K562 (cell line): Measurements from ENCODE around the gene IL4I1. TPM values are rescaled to one million over a fixed set of nuclear protein-coding genes. Genes with fewer than 3 reads are reported as not detected.
A peak's percentile ranks its signal among the peaks of the same experiment; 100 is the strongest.

Source experiments
- ARID2 ChIP-seq: fragments of 450-650 bp; IDR thresholded peaks from 2 replicates; pipeline ENCODE4 v1.6.1; 2017; ENCODE audit warnings: antibody characterized with exemption, mild to moderate bottlenecking
- ESRRB ChIP-seq: fragments of 250-450 bp; sonication (Bioruptor Pico); IDR thresholded peaks from 2 replicates; pipeline ENCODE4 v1.5.0; 2020; ENCODE audit warnings: mild to moderate bottlenecking, moderate library complexity, borderline replicate concordance
- KLF1 ChIP-seq: fragments of 450-650 bp; IDR thresholded peaks from 2 replicates; pipeline ENCODE4 v1.6.1; 2016; ENCODE audit warnings: missing genetic modification characterization, missing compliant biosample characterization
- LEF1 ChIP-seq: fragments of 450-650 bp; IDR thresholded peaks from 2 replicates; pipeline ENCODE4 v1.6.1; 2016; ENCODE audit warnings: mild to moderate bottlenecking
- MEIS2 ChIP-seq: fragments of 450-650 bp; IDR thresholded peaks from 2 replicates; pipeline ENCODE4 v1.6.1; 2014; ENCODE audit warnings: mild to moderate bottlenecking; ENCODE audit not compliant: partially characterized antibody
- NR1H2 ChIP-seq: sonication (generic); formaldehyde crosslinking; IDR thresholded peaks from 2 replicates; pipeline ENCODE4 v1.4.0; 2020; ENCODE audit warnings: mild to moderate bottlenecking, missing genetic modification reagents
- NUFIP1 ChIP-seq: fragments of 450-650 bp; IDR thresholded peaks from 2 replicates; pipeline ENCODE4 v1.6.1; 2018; ENCODE audit not compliant: partially characterized antibody
- PPARD ChIP-seq: fragments of 250-450 bp; sonication (Bioruptor Pico); IDR thresholded peaks from 2 replicates; pipeline ENCODE4 v1.8.0; 2022; ENCODE audit warnings: inconsistent platforms, mild to moderate bottlenecking, moderate library complexity
- RHOXF2B ChIP-seq: fragments of 250-450 bp; sonication (Bioruptor Pico); conservative IDR thresholded peaks from 2 replicates; pipeline ENCODE4 v1.5.1; 2021
- SMAD4 ChIP-seq: fragments of 250-450 bp; sonication (Bioruptor Pico); conservative IDR thresholded peaks from 2 replicates; pipeline ENCODE4 v1.8.0; 2021; ENCODE audit warnings: inconsistent platforms, mild to moderate bottlenecking, moderate library complexity
- TEAD2 ChIP-seq: fragments of 450-650 bp; IDR thresholded peaks from 2 replicates; pipeline ENCODE4 v1.6.1; 2016; ENCODE audit warnings: missing genetic modification characterization, control low read depth, missing compliant biosample characterization
- TGIF2 ChIP-seq: sonication (generic); formaldehyde crosslinking; IDR thresholded peaks from 2 replicates; pipeline ENCODE4 v1.8.1; 2022; ENCODE audit warnings: mild to moderate bottlenecking, missing genetic modification reagents, moderate library complexity
- ZNF143 ChIP-seq: sonication (generic); formaldehyde crosslinking; IDR thresholded peaks from 2 replicates; pipeline ENCODE4 v1.9.0; 2022; ENCODE audit warnings: mild to moderate bottlenecking, missing genetic modification reagents
- ZZZ3 ChIP-seq: fragments of 450-650 bp; IDR thresholded peaks from 2 replicates; pipeline ENCODE4 v1.6.1; 2016; ENCODE audit warnings: antibody characterized with exemption, mild to moderate bottlenecking, moderate library complexity
- polyA plus RNA-seq, 8 experiments: library from polyadenylated mRNA; depleted of rRNA in 4 of 8; stranded (reverse) in 5 of 8; unstranded in 3 of 8; fragments of >200 nt; fragmentation: Nextera tagmentation in 2 of 8; fragmentation: Illumina TruSeq in 1 of 8; extraction: Ambion mirVana in 2 of 8; extraction: Trizol in 1 of 8; gene quantifications; 2 replicates each; pipeline versions ENCODE4 v1.2.1 to v1.2.3, GENCODE V29; 2011 to 2014; ENCODE audit warnings: inconsistent platforms in 1 of 8, missing spikeins in 1 of 8
- total RNA-seq, 7 experiments: library from RNA; depleted of rRNA in 6 of 7; stranded (reverse); fragments of >200 nt in 6 of 7; fragmentation: Illumina TruSeq in 2 of 7; extraction: Trizol in 2 of 7; gene quantifications; 2 replicates each; pipeline versions ENCODE4 v1.2.1 to v1.2.3, GENCODE V29; 2011 to 2021; ENCODE audit warnings: low replicate concordance in 1 of 7
- TF ChIP-seq, protein P1 (sequence below): fragments of 250-450 bp; sonication (Bioruptor Pico); IDR thresholded peaks from 2 replicates; pipeline ENCODE4 v1.8.0; 2021; ENCODE audit warnings: mild to moderate bottlenecking, moderate library complexity
- TF ChIP-seq, protein P2 (sequence below): fragments of 450-650 bp; formaldehyde crosslinking; IDR thresholded peaks from 2 replicates; pipeline ENCODE4 v1.4.0; 2020; ENCODE audit warnings: mild to moderate bottlenecking, moderate library complexity
- TF ChIP-seq, protein P3 (sequence below): fragments of 250-450 bp; sonication (Bioruptor Pico); IDR thresholded peaks from 2 replicates; pipeline ENCODE4 v1.9.0; 2021; ENCODE audit warnings: mild to moderate bottlenecking, inconsistent platforms
- TF ChIP-seq, protein P4 (sequence below): fragments of 450-650 bp; formaldehyde crosslinking; IDR thresholded peaks from 2 replicates; pipeline ENCODE4 v1.4.0; 2022; ENCODE audit warnings: missing genetic modification characterization
- TF ChIP-seq, protein P5 (sequence below): fragments of 450-650 bp; formaldehyde crosslinking; IDR thresholded peaks from 2 replicates; pipeline ENCODE4 v1.4.0; 2020; ENCODE audit warnings: mild to moderate bottlenecking
- TF ChIP-seq, protein P6 (sequence below): sonication (generic); formaldehyde crosslinking; IDR thresholded peaks from 2 replicates; pipeline ENCODE4 v1.8.1; 2022; ENCODE audit warnings: missing genetic modification reagents

The IL4I1 gene
- total and polyA plus RNA-seq, 9 of the 15 experiments (the other 6 are each of a cell fraction or from before 2014, with no cell fraction given): 0.06 to 0.95 (median 0.43) TPM; not detected in 2

DNA sequence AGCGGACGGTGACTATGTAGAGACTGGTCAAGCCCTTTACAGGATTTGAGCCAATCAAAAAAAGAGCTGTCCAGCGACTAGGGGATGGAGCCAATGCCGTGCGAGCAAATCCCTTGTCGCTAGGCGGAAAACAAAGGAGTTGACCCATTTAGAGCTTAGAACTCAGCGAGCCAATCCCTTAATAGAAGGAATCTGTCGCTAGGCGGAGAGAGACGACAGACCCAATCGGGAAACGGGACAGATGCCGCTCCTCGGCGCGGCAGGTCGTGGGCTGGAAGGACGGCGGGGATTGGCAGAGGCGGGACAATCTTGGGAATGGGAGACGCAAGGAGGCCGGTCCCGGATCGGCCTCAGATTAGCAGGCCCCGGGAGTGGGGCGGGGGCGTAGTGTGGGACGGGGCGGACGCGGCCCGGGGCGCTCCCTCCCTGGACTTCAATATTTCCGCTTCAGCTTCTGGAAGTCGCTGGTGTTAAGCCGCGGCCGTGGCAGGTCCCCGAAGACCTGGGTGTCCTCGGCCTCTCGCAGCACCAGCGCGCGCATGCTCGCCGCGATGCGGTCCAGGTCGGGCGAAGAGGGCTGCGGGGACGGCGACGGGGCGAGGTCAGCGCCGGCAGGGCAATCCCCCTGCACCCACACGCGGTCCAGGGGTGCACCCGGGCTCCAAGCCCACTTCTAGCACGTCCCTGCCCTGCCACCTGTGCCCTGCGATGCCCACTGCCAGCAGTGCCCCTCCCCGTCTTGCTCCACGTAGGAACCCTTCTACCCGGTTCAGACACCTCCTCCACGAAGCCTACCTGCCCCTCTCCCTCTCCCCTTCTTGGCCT is 27.0 kb downstream of the IL4I1 start (continued):
- TF ChIP-seq, protein P1, sequence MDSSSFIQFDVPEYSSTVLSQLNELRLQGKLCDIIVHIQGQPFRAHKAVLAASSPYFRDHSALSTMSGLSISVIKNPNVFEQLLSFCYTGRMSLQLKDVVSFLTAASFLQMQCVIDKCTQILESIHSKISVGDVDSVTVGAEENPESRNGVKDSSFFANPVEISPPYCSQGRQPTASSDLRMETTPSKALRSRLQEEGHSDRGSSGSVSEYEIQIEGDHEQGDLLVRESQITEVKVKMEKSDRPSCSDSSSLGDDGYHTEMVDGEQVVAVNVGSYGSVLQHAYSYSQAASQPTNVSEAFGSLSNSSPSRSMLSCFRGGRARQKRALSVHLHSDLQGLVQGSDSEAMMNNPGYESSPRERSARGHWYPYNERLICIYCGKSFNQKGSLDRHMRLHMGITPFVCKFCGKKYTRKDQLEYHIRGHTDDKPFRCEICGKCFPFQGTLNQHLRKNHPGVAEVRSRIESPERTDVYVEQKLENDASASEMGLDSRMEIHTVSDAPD (CRISPR knock-in tag): no peak
- TF ChIP-seq, protein P2, sequence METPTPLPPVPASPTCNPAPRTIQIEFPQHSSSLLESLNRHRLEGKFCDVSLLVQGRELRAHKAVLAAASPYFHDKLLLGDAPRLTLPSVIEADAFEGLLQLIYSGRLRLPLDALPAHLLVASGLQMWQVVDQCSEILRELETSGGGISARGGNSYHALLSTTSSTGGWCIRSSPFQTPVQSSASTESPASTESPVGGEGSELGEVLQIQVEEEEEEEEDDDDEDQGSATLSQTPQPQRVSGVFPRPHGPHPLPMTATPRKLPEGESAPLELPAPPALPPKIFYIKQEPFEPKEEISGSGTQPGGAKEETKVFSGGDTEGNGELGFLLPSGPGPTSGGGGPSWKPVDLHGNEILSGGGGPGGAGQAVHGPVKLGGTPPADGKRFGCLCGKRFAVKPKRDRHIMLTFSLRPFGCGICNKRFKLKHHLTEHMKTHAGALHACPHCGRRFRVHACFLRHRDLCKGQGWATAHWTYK (CRISPR knock-in tag): peak; percentile 71; the same call in 1 of the 2 replicates
- TF ChIP-seq MEIS2 (peak; percentile 52), KLF1 (tag) (no peak), ZNF143 (CRISPR knock-in tag) (no peak), LEF1 (no peak), NUFIP1 (no peak), RHOXF2B (no peak), PPARD (no peak), ESRRB (CRISPR knock-in tag) (no peak), ZZZ3 (no peak), NR1H2 (CRISPR knock-in tag) (no peak), ARID2 (no peak), TGIF2 (no peak), TEAD2 (tag) (no peak), SMAD4 (CRISPR knock-in tag) (no peak; the same call in 1 of the 2 replicates)
- TF ChIP-seq, protein P3, sequence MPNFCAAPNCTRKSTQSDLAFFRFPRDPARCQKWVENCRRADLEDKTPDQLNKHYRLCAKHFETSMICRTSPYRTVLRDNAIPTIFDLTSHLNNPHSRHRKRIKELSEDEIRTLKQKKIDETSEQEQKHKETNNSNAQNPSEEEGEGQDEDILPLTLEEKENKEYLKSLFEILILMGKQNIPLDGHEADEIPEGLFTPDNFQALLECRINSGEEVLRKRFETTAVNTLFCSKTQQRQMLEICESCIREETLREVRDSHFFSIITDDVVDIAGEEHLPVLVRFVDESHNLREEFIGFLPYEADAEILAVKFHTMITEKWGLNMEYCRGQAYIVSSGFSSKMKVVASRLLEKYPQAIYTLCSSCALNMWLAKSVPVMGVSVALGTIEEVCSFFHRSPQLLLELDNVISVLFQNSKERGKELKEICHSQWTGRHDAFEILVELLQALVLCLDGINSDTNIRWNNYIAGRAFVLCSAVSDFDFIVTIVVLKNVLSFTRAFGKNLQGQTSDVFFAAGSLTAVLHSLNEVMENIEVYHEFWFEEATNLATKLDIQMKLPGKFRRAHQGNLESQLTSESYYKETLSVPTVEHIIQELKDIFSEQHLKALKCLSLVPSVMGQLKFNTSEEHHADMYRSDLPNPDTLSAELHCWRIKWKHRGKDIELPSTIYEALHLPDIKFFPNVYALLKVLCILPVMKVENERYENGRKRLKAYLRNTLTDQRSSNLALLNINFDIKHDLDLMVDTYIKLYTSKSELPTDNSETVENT (CRISPR knock-in tag): peak; percentile 54; the same call in 1 of the 2 replicates
- TF ChIP-seq, protein P4, sequence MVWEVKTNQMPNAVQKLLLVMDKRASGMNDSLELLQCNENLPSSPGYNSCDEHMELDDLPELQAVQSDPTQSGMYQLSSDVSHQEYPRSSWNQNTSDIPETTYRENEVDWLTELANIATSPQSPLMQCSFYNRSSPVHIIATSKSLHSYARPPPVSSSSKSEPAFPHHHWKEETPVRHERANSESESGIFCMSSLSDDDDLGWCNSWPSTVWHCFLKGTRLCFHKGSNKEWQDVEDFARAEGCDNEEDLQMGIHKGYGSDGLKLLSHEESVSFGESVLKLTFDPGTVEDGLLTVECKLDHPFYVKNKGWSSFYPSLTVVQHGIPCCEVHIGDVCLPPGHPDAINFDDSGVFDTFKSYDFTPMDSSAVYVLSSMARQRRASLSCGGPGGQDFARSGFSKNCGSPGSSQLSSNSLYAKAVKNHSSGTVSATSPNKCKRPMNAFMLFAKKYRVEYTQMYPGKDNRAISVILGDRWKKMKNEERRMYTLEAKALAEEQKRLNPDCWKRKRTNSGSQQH (CRISPR knock-in tag): no peak
- TF ChIP-seq, protein P5, sequence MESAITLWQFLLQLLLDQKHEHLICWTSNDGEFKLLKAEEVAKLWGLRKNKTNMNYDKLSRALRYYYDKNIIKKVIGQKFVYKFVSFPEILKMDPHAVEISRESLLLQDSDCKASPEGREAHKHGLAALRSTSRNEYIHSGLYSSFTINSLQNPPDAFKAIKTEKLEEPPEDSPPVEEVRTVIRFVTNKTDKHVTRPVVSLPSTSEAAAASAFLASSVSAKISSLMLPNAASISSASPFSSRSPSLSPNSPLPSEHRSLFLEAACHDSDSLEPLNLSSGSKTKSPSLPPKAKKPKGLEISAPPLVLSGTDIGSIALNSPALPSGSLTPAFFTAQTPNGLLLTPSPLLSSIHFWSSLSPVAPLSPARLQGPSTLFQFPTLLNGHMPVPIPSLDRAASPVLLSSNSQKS: no peak
- TF ChIP-seq, protein P6, sequence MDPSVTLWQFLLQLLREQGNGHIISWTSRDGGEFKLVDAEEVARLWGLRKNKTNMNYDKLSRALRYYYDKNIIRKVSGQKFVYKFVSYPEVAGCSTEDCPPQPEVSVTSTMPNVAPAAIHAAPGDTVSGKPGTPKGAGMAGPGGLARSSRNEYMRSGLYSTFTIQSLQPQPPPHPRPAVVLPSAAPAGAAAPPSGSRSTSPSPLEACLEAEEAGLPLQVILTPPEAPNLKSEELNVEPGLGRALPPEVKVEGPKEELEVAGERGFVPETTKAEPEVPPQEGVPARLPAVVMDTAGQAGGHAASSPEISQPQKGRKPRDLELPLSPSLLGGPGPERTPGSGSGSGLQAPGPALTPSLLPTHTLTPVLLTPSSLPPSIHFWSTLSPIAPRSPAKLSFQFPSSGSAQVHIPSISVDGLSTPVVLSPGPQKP: no peak
